Hepatocyte (in vitro differentiated cells): ENCODE results near the gene PTGS1.

Experiments
- CTCF ChIP-seq: fragments of 200-600 bp; sonication (generic); IDR thresholded peaks from 2 replicates; pipeline ENCODE4 v1.5.1; 2016; ENCODE audit warnings: antibody characterized with exemption, mild to moderate bottlenecking; ENCODE audit not compliant: poor library complexity
- EZH2 ChIP-seq: fragments of 200-600 bp; sonication (generic); IDR thresholded peaks from 2 replicates; pipeline ENCODE4 v1.6.1; 2016; ENCODE audit warnings: antibody characterized with exemption, mild to moderate bottlenecking, borderline replicate concordance

GRCh38 chr9:122336189-122336588, 34.6 kb upstream of the PTGS1 start:
- no peak for TF ChIP-seq CTCF
- TF ChIP-seq EZH2 = no peak
